Fibroblast of skin of abdomen (primary cell): ENCODE data around the gene MAGI2.

Experiments
- DNase-seq: peaks from one replicate; pipeline ENCODE4 v3.0.0-alpha.2; 2013

The MAGI2 gene

DNA sequence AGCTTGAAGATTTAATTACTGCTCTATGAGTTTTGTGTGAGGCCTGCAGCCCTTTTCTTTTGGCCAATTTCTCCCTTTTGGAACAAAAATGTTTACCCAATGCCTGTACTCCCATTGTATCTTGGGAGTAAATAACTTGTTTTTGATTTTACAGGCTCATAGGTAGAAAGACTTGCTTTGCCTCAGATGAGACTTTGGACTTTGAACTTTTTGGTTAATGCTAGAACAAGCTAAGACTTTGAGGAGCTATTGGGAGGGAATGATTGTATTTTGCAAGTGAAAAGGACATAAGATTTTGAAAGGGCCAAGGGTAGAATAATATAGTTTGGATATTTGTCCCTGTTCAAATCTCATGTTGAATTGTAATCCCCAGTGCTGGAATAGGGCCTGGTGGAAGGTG, 152.0 kb downstream of the MAGI2 start:
- no peak for DNase-seq

DNA sequence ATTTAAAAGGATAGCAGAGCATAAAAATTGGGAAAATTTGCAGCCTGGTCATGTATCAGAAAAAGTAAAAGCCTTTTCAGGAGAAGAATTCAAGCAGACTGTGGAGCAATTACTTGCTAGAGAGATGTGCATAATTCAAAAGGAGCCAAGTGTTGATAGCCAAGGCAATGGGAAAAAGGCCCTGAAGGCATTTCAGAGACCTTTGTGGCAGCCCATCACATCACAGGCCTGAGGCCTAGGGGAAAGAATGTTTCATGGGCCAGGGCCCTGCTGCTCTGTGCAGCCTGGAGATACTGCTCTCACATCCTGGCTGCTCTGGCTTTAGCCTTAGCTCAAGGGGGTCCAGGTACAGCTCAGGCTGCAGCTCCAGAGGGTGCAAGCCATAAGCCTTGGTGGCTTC, 152.9 kb downstream of the MAGI2 start:
- no peak for DNase-seq

DNA sequence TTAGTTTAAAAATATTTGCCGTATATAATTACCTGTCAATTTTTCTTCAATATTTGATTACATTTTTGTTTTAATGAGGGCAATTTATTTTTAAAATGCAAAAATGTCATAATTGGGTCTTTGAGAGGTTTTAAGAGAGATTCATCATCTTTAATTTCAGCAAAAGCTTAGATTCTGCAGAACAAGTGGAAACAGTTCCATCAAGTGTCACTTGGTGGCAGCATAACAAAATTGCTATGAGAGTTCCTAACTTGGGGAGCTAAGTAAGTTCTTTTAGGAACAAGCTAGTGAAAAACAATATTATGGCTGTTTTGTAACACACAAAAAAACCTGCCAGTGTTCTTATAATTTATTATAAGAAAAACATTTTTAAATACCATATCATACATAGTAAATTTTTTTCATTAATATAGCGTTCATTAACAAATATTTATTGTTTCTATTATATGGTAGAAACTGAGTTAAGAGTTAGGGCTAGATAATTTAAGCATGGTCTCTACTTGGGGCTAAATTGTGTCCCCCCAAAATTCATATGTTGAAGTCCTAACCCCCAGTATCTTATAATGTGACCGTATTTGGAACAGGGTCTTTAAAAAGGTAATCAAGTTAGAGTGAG, 155.2 kb downstream of the MAGI2 start:
- peak; percentile 57 for DNase-seq

DNA sequence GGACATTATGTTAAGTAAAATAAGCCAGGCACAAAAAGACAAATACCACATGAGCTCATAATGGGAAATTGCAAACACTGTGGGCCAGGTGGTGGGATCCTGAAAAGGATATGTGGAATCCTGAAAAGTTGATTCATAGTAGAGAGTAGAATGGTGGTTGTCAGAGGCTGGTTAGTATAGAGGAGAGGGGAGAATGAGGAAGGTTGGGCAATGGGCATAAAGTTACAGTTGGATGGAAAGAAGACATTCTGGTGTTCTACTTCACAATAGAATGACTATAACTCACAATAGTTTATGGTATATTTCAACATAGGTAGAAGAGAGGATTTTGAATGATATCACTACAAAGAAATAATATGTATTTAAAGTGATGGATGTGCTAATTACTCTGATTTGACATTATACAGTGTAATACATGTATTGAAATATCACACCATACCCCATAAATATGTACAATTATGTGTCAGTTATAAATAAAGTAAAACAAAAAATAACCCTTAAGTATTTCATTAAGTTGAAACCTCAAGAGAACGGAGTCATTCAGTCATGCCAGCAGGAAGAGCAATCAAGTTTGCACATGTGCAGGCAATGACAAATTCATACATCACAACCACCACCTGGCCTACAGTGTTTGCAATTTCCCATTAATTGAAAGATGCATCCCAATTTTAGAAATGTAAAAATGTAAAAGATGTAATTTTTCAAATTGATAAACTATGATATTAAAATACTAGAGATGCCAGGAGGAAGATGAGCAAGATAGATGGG, 156.7 kb downstream of the MAGI2 start:
- DNase-seq = no peak

DNA sequence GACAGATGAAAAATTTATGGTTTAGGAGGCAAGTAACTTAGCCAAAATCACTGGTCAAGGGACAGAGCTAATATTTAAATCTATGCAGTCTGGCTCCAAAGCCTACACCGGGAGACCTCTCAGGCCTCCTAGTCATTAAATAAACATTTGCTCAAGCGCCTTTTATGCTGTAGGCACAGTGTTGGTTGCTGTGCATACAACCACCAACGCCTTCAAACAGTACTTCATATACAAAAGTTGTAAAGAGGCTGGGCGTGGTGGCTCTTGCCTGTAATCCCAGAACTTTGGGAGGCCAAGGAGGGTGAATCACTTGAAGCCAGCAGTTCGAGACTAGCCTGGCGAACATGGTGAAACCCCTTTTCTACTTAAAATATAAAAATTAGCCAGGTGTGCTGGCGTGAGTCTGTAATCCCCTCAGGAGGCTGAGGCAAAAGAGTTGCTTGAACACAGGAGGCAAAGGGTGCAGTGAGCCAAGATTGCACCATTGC, 159.8 kb downstream of the MAGI2 start:
- DNase-seq = no peak

DNA sequence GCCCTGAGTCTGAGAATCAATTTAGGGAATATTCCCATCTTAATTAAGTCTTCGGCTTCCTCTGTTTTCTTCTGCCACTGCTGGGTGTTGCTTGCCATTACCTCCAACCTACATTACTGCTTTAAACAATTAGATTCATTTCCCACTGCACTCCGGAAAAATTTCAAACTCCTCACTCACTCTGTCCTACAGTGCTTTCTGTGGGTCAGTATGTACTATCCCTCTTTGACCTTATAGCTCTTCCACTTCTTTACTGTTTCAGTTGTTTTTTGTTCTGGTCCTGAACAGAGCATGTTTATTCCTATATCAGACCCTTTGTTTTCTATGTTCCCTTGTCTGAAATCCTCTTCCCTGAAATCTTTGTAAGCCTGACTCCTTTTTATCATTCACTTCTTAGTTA, 160.6 kb downstream of the MAGI2 start:
- no peak for DNase-seq

DNA sequence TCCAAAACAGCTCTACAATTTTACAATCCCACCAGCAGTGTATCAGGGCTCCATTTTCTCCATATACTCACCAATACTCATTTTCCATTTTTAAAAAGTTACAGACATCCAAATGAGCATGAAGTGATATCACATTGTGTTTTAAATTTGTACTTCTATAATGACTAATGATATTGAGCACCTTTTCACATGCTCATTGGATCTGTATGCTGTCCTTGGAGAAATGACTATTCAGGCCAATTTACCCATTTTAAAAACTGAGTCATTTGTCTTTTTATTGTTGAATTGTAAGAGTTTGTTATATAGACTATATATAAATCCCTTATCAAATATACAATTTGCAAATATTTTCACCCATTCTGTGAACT, 162.0 kb downstream of the MAGI2 start:
- DNase-seq = no peak

DNA sequence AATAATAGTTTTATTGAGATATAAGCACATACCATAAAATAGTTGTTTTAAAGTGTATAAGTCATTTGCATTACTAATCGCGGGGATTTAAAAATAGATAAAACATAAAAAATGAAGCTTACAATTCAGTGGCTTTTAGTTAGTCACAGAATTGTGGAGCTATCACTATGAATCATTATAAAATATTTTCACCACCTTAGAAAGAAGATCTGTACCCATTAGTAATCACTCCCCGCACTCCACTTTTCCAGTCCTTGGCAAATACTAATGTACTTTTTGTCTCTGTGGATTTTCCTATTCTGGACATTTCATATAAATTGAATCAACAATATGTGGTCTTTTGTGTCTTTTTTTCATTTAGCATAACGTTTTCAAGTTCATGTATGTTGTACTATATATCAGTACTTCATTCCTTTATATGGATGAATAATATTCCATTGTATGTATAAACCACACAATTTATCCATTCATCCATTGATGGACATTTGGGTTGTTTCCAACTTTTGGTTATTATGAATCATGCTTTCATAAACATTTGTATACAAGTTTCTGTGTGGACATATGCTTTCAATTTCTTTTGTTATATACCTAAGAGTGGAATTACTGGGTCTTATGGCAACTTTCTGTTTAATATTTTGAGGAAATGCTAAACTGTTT, 162.5 kb downstream of the MAGI2 start:
- peak; percentile 40 for DNase-seq

DNA sequence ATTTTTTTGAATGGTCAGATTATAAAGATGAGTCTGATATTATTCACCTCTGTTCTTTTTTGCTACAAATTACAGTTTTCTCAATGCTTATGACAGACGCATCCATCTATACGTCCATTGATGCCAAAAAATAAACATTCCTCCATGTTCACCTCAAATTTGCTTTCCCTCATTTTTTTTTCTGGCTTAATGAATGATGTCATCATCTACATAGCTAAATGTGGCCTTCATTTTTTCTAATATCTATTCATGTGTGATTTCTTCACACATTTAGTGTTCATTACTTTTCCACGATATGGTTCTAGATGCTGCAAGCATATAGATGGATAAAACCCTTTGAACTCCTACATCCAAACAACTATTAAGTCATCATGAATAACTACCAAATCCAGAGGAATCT, 163.1 kb downstream of the MAGI2 start:
- no peak for DNase-seq

DNA sequence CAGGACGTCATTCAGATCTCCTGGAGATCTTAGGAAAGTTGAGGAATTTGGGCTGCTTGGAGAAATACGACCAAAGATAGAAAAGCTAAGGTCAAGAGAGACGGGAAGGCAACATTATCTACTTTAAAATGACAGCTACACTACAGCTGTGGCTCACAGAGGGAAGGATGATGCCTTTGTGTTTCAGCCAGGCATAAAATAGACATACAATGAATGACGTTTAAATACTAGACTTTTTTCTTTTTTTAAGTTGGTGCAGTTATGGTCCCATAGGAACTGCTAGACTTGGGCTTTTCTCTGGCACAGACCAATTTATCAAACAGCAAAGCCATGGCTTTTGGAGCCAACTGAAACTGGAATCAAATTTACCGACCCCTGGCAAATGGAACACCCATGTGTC, 164.8 kb downstream of the MAGI2 start:
- no peak for DNase-seq

DNA sequence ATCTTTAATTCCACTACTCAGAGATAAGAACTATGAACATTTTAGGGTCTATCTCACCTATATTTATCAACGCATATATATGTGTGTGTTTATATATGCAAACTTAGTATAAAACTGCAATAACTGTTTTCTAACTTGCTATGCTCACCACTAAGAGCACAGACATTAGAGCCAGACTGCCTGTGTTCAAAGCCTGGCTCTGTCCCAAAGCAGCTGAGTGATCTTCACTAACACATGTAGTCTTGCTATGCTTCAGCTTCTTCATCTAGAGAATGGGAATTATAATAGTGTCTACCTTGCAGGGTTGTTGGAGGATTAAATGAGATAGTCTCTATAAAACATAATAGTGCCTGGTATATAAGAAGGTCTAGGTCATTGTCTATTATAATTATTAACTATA, 165.5 kb downstream of the MAGI2 start:
- DNase-seq = peak; percentile 50

DNA sequence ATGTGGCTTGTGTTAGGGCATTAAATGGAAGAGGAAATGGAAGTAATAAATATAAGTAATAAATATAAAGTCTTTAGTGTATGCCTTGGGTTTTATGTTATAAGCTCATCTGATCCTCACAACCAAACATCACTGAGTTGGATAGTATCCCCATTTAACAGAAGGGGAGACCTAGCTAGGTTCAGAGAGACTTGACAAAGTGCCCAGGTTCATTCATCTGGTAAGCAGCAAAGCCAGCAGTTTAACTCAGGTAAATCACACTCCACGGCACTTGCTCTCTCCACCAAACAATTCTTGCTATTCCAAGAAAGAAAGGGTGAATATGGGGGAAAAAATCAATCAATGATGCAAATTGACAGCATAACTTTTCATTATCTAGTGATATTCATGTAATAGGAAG, 167.3 kb downstream of the MAGI2 start:
- DNase-seq = no peak

DNA sequence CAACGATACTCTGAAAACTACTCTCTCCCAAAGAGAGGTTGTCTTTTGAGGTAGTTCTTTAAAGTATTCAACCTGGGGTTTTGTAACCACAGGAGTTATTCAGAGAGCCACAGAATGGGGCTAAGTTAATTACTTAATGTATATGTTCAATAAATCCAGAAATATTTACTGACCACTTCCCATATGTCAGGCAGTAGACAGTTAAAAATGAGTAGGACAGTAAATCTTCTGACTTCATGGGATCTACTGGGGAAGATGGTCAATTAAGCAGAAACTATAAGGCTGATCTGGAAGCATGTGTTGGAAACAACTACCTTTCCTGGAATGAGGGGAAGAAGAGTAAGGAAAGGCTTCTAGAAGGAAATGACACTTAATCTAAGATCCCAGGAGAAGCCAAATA, 167.7 kb downstream of the MAGI2 start:
- DNase-seq = peak; percentile 56

DNA sequence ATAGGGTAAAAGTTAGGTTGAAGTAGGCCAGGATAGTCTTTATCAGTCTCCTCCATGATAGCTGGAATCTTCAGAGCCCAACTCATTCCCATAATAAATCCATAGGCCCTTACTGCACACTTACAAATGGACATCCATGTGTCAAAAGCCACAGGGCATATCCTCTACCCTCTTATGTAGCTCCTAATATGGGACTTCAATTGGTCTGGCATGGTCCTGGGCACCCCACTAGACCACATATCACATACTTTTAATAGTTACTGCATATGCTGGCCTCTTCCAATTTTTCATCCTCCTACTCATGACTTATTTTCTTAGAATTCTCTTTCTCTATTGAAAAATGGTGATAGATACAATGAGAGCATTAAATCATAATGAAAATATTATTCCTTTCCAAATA, 169.3 kb downstream of the MAGI2 start:
- peak; percentile 66 for DNase-seq

DNA sequence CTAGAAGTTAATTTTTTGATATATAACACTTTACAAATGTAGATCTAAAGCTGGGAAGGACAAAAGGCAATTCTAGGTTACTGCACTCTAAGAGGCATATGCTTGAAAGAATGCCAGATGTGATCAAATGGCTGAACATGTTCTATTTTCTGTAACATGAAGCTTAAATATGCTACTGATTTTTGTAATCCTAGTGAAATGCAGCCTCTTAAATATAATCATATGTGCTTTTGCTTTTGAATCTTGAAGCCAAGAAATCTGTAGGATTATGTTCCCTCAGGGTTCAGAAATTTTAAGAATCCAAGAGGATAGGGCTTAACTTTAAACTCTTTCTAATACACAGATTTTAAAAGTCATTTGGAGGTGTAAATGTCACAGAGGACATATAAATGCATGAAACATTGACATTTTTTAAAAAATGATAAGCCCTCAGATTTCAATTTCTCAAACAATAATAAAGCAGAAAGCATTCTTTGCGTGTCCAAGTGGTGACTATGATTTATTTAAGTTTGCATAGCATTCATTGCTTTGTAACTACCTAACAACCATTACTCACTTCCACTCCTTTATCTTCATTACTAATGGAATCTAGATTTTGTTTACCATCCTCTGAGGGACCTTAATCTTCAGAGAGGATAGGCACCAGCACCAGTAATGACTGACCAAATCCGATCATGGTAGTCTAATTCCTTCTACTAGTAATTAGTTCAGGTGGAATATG, 170.4 kb downstream of the MAGI2 start:
- DNase-seq = peak; percentile 93

DNA sequence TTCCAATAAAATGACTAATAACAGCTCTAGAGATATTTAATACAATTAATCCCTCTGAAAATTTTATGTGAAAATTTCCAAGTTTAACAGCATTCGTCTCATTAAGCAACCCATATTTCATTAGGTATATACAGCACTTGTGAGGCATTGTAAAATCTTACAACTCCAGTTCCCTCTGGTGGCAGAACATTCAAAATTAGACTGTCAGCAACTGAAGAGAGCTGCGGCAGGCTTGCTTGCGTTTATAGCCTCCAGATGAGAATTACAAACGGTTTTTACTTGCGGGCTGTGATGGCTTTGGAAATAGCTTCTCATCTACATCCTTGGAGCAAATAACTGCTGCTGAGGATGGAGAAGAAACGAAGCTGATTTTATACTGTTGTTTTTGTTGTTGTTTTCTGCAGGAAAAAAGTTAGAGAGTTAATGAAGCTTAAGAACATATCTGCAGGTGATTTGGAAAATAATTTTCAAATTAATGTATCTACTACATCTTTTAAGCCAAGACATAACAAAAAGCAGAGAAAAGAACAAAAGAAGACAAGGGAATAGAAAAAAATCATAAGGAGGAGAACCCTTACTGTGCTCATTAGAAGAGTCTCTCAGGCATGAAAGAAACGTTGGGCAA, 171.3 kb downstream of the MAGI2 start:
- DNase-seq = peak; percentile 86

DNA sequence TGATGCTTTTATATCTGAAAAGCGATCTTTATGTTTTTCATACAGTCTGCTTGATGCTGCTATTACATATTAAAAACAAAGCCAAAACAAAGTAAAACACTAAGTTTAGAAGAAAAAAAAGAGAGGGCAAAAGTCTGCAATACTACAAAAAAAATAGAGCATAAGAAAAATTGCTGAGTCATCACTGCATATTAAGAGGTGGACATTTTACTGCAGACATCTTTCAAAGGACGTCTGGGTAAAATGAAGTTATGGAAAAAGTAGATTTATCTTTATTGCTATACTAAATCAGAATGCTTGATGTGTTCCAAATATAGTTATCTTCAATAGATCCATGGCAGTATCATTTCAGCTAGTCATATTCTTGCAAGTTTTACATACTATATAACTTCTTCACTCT, 172.0 kb downstream of the MAGI2 start:
- no peak for DNase-seq

DNA sequence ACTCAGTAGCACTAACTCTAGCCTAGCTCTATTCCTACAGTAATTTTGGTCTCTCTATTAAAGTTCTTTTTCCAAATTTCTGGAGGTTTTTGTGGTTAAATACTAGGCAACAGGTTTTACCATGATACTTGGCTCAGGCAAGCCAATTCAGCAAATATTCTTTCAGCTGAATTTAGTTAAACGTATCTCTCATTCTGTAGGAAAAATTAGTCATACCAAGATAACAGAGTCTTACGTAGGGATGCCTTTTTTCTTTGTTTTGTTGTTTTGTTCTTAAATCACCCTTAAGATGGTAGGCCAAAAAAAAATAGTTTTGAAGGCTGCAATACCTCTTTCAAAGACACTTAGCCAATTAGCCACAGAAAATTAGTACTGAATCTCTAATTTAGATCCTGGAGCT, 180.5 kb downstream of the MAGI2 start:
- no peak for DNase-seq

DNA sequence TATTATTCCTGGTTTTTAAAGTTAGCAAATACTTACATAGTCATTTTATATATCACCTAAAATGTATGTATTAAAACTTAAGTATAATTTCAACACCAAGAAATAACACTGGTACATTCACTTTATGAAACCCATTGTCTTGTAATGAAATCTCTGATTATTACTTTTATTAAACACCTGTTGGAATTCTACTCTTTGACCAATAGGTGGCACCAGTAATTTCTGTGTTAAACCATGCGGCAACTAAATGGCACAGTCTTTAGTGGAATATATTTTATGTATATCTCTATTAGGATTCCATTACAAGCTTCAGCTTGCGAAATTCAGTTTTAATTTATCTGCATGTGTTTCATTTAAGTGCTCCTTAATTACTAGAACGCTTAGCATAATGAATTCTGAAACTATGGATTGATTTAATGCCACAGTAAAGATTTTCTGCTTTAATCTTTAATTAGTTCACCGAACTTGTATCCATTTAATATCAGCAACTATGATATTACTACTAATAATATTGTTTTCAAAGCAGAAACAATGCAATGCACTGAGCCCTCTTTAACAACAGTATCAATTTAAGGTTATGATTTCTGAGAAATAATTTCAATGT, 181.3 kb downstream of the MAGI2 start:
- peak; percentile 51 for DNase-seq

DNA sequence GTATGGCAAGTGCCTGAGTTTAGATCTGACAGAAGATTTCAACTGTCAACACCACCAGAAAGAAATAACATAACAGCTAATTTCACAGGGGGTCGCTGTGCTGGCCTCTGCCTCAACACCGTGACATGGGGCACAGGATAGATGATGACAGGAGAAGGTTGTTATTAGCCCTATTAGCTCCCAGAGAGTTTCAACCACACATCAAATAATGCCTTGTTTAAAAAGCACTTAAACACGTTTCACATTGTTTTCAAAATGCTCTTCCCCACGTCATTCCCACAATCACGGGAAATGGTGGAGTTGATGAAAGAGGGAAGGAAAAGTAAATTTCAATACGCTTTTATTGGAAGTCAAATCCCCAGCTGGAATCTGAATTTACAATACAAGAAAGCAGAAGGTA, 184.7 kb downstream of the MAGI2 start:
- DNase-seq = no peak

DNA sequence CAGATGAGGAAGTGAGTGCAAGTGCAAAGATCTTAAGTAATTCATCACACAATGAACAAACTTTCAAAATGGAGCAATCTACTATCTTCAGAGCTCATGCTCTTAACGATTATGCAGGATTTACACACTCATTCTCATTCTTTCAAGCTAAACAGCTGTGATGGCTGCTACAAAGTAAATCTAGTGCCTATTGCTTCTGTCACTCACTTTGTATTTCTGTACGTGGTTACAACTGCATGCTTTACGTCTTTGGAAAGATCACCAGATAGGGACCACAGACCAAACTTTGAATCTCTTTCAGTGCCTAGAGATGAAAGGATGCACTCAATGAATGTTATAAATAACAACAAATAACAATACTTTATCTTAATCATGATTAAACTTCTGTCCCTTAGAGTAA, 194.6 kb downstream of the MAGI2 start:
- DNase-seq = no peak

DNA sequence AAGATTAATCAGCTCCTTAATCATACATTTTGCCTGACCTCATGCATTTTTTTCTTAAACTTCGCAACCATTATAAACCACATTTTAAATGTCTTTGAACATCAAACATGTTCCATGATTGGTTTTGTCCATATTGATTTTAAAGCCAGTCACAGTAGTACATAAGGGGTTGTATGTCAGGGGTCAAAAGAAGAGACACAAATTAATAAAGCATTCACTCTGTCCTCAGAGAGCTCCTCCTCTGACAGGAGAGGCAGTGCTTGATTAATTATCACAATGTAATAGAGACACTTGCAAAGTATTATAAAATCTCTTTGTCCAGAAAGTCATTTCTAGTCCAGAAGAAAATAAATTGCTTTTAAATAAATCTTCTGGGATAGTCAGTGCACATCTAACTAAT, 195.5 kb downstream of the MAGI2 start:
- DNase-seq = peak; percentile 12
